ENCODE results near the gene LAMC1. TPM values are rescaled to one million over a fixed set of nuclear protein-coding genes. Genes with fewer than 3 reads are reported as not detected.
"Not testable (repeated sequence)": the region's sequence is repeated elsewhere in the genome, so short reads cannot be mapped to it uniquely, and the experiment has no call there.

Gene LAMC1
- total RNA-seq, 1 donor from 2014 or later: 164 TPM

GRCh38 chr1:183058851-183059502 is 35.8 kb downstream of the LAMC1 start:
- H3K27me3 Mint-ChIP-seq: no peaks in the 10 kb centered on the region
- DNase-seq (ENCODE audit: extremely low spot score, unreplicated experiment): no peak
- no peaks in the 10 kb centered on the region for H3K9me3 Mint-ChIP-seq
- H3K27ac Mint-ChIP-seq: no peak overlapping the region
- no peak overlapping the region for H3K4me3 Mint-ChIP-seq
- TF ChIP-seq CTCF (conservative IDR thresholded peaks at IDR 0.05): no peak
- H3K4me1 Mint-ChIP-seq (ENCODE audit: unreplicated experiment): peaks cover 10% of the 10 kb centered on the region
- H3K36me3 Mint-ChIP-seq: no peaks in the 10 kb centered on the region

DNA sequence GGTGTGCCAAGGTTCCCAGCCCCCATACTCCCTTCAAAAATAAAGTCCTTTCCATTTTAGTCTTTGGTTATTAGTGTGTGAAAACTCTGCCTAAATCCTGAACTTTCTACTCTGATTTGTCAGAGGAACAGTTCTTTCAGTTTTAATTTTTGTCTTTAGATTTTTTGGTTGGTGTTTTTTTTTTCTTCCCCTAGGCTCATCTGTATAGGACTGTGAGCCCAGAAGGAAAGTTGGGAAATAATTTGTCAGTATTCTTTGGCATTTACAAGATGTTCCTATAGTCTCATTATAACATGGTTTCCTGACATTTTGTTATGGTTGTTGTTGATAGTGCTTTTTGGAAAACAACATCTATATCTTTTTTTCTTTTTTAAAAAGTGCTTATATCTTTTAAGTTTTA is 38.0 kb downstream of the LAMC1 start:
- Mint-ChIP-seq H3K36me3 (no peaks in the 10 kb centered on the region), H3K27me3 (no peaks in the 10 kb centered on the region), H3K4me3 (no peak overlapping the region), H3K4me1 (ENCODE audit: unreplicated experiment) (peaks cover 10% of the 10 kb centered on the region), H3K27ac (no peak overlapping the region), H3K9me3 (no peaks in the 10 kb centered on the region)
- no peak for TF ChIP-seq CTCF (conservative IDR thresholded peaks at IDR 0.05)
- DNase-seq (ENCODE audit: extremely low spot score, unreplicated experiment): no peak

DNA sequence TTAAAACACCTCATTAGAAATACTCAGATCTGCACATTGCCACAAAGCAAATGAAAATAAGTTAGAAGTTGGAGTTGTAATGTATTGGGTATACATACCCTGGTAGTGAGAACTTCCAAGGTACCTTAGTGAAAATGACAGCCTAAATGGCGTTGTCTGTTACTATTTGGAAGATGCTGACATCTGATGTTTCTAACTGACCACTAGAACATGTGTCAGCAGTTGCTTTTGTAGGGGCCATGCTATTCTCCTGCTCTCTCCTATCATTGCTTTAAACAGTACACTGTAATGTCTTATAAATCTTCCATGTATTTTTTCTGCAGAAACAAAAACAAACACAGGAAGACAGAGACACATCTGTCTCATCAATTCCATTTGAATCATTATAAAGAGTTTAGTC is 40.1 kb downstream of the LAMC1 start:
- no peaks in the 10 kb centered on the region for H3K9me3 Mint-ChIP-seq
- H3K4me1 Mint-ChIP-seq (ENCODE audit: unreplicated experiment): peaks cover 6% of the 10 kb centered on the region
- no peaks in the 10 kb centered on the region for H3K36me3 Mint-ChIP-seq
- no peak for TF ChIP-seq CTCF (conservative IDR thresholded peaks at IDR 0.05)
- no peaks in the 10 kb centered on the region for H3K27me3 Mint-ChIP-seq
- DNase-seq (ENCODE audit: extremely low spot score, unreplicated experiment): no peak
- H3K27ac Mint-ChIP-seq: no peak overlapping the region
- no peak overlapping the region for H3K4me3 Mint-ChIP-seq

DNA sequence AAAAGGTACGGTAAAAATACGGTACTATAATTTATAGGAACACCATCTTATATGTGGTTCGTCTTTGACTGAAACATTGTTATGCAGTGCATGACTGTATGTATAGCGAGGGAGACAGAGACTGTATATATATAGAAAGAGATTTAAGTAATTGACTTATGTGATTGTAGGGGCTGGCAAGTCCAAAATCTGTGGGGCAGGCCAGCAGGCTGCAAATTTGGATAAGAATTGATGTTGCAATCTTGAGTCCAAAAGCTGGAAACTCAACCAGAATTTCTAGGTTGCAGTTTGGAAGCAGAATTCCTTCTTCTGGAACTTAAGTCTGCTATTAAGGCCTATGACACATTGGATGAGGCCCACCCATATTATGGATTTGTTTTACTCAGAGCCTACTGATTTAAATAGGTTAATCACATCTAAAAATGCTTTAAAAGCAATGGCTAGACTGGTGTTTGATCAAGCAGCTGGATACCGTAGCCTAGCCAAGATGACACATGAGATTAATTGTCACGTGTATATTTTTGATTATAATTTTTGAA is 42.0 kb downstream of the LAMC1 start:
- H3K9me3 Mint-ChIP-seq: no peaks in the 10 kb centered on the region
- H3K36me3 Mint-ChIP-seq: no peaks in the 10 kb centered on the region
- no peaks in the 10 kb centered on the region for H3K27me3 Mint-ChIP-seq
- no peak for TF ChIP-seq CTCF (conservative IDR thresholded peaks at IDR 0.05)
- H3K27ac Mint-ChIP-seq: no peak overlapping the region
- H3K4me3 Mint-ChIP-seq: no peak overlapping the region
- peaks cover 19% of the 10 kb centered on the region for H3K4me1 Mint-ChIP-seq (ENCODE audit: unreplicated experiment)
- DNase-seq (ENCODE audit: extremely low spot score, unreplicated experiment): no peak

- H3K36me3 Mint-ChIP-seq; H3K27me3 Mint-ChIP-seq; H3K4me3 Mint-ChIP-seq; DNase-seq (ENCODE audit: extremely low spot score, unreplicated experiment); H3K27ac Mint-ChIP-seq; H3K9me3 Mint-ChIP-seq: not testable (repeated sequence)
- H3K4me1 Mint-ChIP-seq (ENCODE audit: unreplicated experiment): peaks cover 30% of the 10 kb centered on the region
These were observed 43.2 kb downstream of the LAMC1 start for GRCh38 chr1:183066432-183066831.

GRCh38 chr1:183069562-183070216 is 46.5 kb downstream of the LAMC1 start:
- Mint-ChIP-seq H3K36me3 (no peaks in the 10 kb centered on the region), H3K27ac (peak overlapping the region; percentile 37)
- TF ChIP-seq CTCF (conservative IDR thresholded peaks at IDR 0.05): no peak

More at GRCh38 chr1:183069562-183070216, 46.5 kb downstream of the LAMC1 start:
- Mint-ChIP-seq H3K4me1 (ENCODE audit: unreplicated experiment) (peaks cover 41% of the 10 kb centered on the region), H3K9me3 (no peaks in the 10 kb centered on the region), H3K27me3 (no peaks in the 10 kb centered on the region), H3K4me3 (no peak overlapping the region)
- DNase-seq (ENCODE audit: extremely low spot score, unreplicated experiment): no peak
